GM10266 (cell line): ENCODE measurements around the gene GRIP2.

Experiments
- DNase-seq: peaks from one replicate; pipeline ENCODE4 v3.0.0; 2012; ENCODE audit errors: extremely low spot score
- TF ChIP-seq, protein P1 (sequence below): IDR thresholded peaks from 2 replicates; pipeline ENCODE4 v1.5.1; 2012; ENCODE audit warnings: mild to moderate bottlenecking, low read depth; ENCODE audit not compliant: control insufficient read depth, insufficient read depth; ENCODE audit errors: missing control alignments

The GRIP2 gene

GRCh38 chr3:14522129-14522691 lies 17.9 kb downstream of the GRIP2 start:
- TF ChIP-seq, protein P1, sequence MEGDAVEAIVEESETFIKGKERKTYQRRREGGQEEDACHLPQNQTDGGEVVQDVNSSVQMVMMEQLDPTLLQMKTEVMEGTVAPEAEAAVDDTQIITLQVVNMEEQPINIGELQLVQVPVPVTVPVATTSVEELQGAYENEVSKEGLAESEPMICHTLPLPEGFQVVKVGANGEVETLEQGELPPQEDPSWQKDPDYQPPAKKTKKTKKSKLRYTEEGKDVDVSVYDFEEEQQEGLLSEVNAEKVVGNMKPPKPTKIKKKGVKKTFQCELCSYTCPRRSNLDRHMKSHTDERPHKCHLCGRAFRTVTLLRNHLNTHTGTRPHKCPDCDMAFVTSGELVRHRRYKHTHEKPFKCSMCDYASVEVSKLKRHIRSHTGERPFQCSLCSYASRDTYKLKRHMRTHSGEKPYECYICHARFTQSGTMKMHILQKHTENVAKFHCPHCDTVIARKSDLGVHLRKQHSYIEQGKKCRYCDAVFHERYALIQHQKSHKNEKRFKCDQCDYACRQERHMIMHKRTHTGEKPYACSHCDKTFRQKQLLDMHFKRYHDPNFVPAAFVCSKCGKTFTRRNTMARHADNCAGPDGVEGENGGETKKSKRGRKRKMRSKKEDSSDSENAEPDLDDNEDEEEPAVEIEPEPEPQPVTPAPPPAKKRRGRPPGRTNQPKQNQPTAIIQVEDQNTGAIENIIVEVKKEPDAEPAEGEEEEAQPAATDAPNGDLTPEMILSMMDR = no peak

DNA sequence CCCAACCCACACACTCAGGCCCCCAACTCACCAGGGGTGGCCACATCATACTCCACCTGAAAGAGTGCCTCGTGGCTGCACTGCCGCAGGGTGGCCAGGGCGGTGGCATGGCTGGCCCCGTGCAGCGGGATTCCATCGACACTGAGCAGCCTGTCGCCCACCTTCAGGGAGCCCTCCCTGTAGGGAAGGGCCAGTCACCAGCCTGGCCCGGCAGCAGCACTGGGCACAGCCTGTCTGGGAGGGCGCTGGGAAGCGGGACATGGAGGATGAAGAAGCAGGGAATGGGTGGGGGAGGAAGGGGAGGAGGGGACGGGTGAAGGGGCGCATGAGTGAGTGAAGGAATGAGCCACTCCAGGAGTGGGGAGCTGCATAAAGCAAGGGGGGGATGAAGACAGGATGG lies 18.5 kb downstream of the GRIP2 start:
- no peak for DNase-seq
- TF ChIP-seq, protein P1 = no peak

More at GRCh38 chr3:14522129-14522691, 17.9 kb downstream of the GRIP2 start:
- DNase-seq = no peak

DNA sequence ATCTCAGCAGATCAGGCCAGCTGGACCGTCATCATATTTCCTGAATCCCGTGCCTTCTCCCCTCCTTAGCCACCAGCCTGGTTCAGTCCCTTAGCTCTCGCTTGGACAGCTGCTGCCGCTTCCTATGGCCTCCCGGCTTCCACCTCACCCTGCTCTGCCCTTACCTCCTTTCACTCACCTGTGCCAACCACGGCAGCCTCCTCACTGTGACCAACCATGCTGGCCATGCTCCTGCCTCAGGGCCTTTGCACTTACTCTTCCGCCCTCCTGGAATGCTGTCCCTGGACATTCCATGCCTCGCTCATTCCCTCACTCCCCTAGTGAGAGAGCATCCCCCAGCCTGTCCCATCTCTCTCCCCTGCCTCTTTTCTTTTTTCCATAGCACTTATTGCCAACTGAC lies 19.2 kb downstream of the GRIP2 start:
- TF ChIP-seq, protein P1 = no peak
- no peak for DNase-seq

- TF ChIP-seq, protein P1 = no peak
- no peak for DNase-seq
Observed at GRCh38 chr3:14520149-14520548, 20.0 kb downstream of the GRIP2 start.

- TF ChIP-seq, protein P1 = no peak
- DNase-seq = no peak
Observed at GRCh38 chr3:14519406-14519805, 20.7 kb downstream of the GRIP2 start.

DNA sequence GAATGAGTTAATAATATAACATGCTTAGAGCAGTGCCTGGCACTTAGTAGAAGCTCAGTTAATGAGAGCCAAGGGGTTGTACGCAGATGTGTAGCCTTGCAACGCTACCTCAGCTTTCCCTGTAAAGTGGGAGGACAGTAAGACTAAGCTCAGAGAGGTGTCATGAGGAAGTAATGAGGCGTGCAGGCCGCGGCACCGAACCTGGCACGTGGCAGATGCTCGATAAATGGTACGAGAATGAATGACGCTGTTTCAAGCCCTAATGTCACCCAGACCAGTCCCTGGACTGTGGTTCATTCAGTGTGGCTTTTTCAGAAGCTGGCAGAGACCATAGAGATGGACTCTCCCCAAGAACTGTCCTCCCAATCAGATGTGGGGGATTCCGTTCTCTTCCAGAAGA lies 21.2 kb downstream of the GRIP2 start:
- no peak for DNase-seq
- TF ChIP-seq, protein P1 = no peak

- TF ChIP-seq, protein P1 = no peak
Observed at GRCh38 chr3:14518432-14518802, 21.7 kb downstream of the GRIP2 start.

More at GRCh38 chr3:14518432-14518802, 21.7 kb downstream of the GRIP2 start:
- DNase-seq = no peak
